Astrocyte (in vitro differentiated cells and primary cell): ENCODE data around the gene ULBP2. TPM values are rescaled to one million over a fixed set of nuclear protein-coding genes. Genes with fewer than 3 reads are reported as not detected.

ENCODE experiments used
- DNase-seq: peaks from one replicate; pipeline ENCODE4 v3.0.0-alpha.2; 2010; ENCODE audit warnings: low read depth
- FAIRE-seq: peaks from 2 replicates; lab custom pipeline; 2011; peaks lifted over from hg19 to GRCh38; lab: Jason Lieb, UNC
- H2AFZ ChIP-seq: 2 replicates; pipeline ENCODE4 v1.6.0; 2012; ENCODE audit warnings: low read depth, low read length, inconsistent platforms
- H3K27ac ChIP-seq: 2 replicates; pipeline ENCODE4 v1.5.1; 2011; ENCODE audit warnings: low read depth, low read length, inconsistent platforms
- H3K27me3 ChIP-seq: 2 replicates; pipeline ENCODE4 v1.6.0; 2011; ENCODE audit warnings: low read length, inconsistent platforms; ENCODE audit not compliant: insufficient read depth
- H3K36me3 ChIP-seq: 2 replicates; pipeline ENCODE4 v1.5.1; 2011; ENCODE audit warnings: low read length, inconsistent platforms; ENCODE audit not compliant: insufficient read depth
- H3K4me1 ChIP-seq: 2 replicates; pipeline ENCODE4 v1.5.1; 2011; ENCODE audit warnings: low read length, inconsistent platforms; ENCODE audit not compliant: insufficient read depth
- H3K4me2 ChIP-seq: 2 replicates; pipeline ENCODE4 v1.6.0; 2012; ENCODE audit warnings: low read length, inconsistent platforms
- H3K4me3 ChIP-seq: 2 replicates; pipeline ENCODE4 v1.5.1; 2011; ENCODE audit warnings: low read depth, mild to moderate bottlenecking, low read length, inconsistent platforms; ENCODE audit not compliant: insufficient read depth
- H3K79me2 ChIP-seq: 2 replicates; pipeline ENCODE4 v1.6.0; 2012; ENCODE audit warnings: mild to moderate bottlenecking, low read length, inconsistent platforms; ENCODE audit not compliant: insufficient read depth
- H3K9ac ChIP-seq: 2 replicates; pipeline ENCODE4 v1.6.0; 2012; ENCODE audit warnings: mild to moderate bottlenecking, low read length, inconsistent platforms
- H3K9me3 ChIP-seq: 2 replicates; pipeline ENCODE4 v1.5.1; 2012; ENCODE audit warnings: low read depth, mild to moderate bottlenecking, low read length, inconsistent platforms; ENCODE audit not compliant: insufficient read depth
- H4K20me1 ChIP-seq: 2 replicates; pipeline ENCODE4 v1.6.0; 2012; ENCODE audit warnings: low read length, inconsistent platforms; ENCODE audit not compliant: insufficient read depth
- H3K27ac Mint-ChIP-seq: one replicate; pipeline ENCODE4 v1.8.0; 2021; ENCODE audit warnings: mild to moderate bottlenecking, mixed read lengths; ENCODE audit not compliant: unreplicated experiment
- H3K27me3 Mint-ChIP-seq: one replicate; pipeline ENCODE4 v1.8.0; 2021; ENCODE audit warnings: low read depth, mixed read lengths; ENCODE audit not compliant: unreplicated experiment
- H3K36me3 Mint-ChIP-seq: one replicate; pipeline ENCODE4 v1.8.0; 2021; ENCODE audit warnings: low read depth, mixed read lengths; ENCODE audit not compliant: unreplicated experiment
- H3K4me1 Mint-ChIP-seq: one replicate; pipeline ENCODE4 v1.8.0; 2021; ENCODE audit warnings: low read depth, mixed read lengths; ENCODE audit not compliant: unreplicated experiment
- H3K4me3 Mint-ChIP-seq: one replicate; pipeline ENCODE4 v1.8.0; 2021; ENCODE audit warnings: mild to moderate bottlenecking, moderate library complexity, mixed read lengths; ENCODE audit not compliant: unreplicated experiment
- H3K9me3 Mint-ChIP-seq: one replicate; pipeline ENCODE4 v1.8.0; 2021; ENCODE audit warnings: mild to moderate bottlenecking, mixed read lengths; ENCODE audit not compliant: unreplicated experiment
- CTCF ChIP-seq: IDR thresholded peaks from 2 replicates; pipeline ENCODE4 v1.5.1; 2011; ENCODE audit warnings: low read depth, mild to moderate bottlenecking, inconsistent platforms, low read length, moderate library complexity; ENCODE audit not compliant: insufficient read depth
- EZH2 ChIP-seq: IDR thresholded peaks from 2 replicates; pipeline ENCODE4 v1.6.1; 2012; ENCODE audit warnings: mild to moderate bottlenecking, low read length, inconsistent platforms; ENCODE audit not compliant: insufficient read depth
- total RNA-seq: library from RNA; stranded (reverse); gene quantifications from 2 replicates; pipeline ENCODE4 v1.2.1, GENCODE V29; 2021

Gene ULBP2
- total RNA-seq, 1 donor from 2014 or later = 7.3 TPM

- no peaks in the 10 kb centered on the region for H4K20me1 ChIP-seq
- no peak for FAIRE-seq
- Mint-ChIP-seq H3K36me3 (no peaks in the 10 kb centered on the region), H3K9me3 (peaks cover 9% of the 10 kb centered on the region), H3K27me3 (peaks cover 81% of the 10 kb centered on the region), H3K4me1 (no peaks in the 10 kb centered on the region), H3K27ac (no peak overlapping the region), H3K4me3 (no peak overlapping the region)
- H3K4me3 ChIP-seq = no peak overlapping the region
- no peak overlapping the region for H3K27ac ChIP-seq
- H3K4me2 ChIP-seq = no peak overlapping the region
- no peaks in the 10 kb centered on the region for H3K9me3 ChIP-seq
- DNase-seq = no peak
- H3K36me3 ChIP-seq = no peaks in the 10 kb centered on the region
- peaks cover 38% of the 10 kb centered on the region for H3K27me3 ChIP-seq
- no peak overlapping the region for H2AFZ ChIP-seq
- H3K4me1 ChIP-seq = peaks cover 7% of the 10 kb centered on the region
- no peak overlapping the region for H3K9ac ChIP-seq
- TF ChIP-seq EZH2 = no peak
- TF ChIP-seq CTCF = peak; percentile 45
- H3K79me2 ChIP-seq = no peaks in the 10 kb centered on the region
Observed at GRCh38 chr6:149929422-149929821, 12.4 kb upstream of the ULBP2 start.

GRCh38 chr6:149931501-149931900 lies 10.3 kb upstream of the ULBP2 start:
- Mint-ChIP-seq H3K27me3 (peaks cover 84% of the 10 kb centered on the region), H3K36me3 (no peaks in the 10 kb centered on the region), H3K4me1 (peaks cover 3% of the 10 kb centered on the region), H3K4me3 (no peak overlapping the region), H3K9me3 (peaks cover 6% of the 10 kb centered on the region), H3K27ac (no peak overlapping the region)
- H3K79me2 ChIP-seq = no peaks in the 10 kb centered on the region
- TF ChIP-seq CTCF (no peak), EZH2 (no peak)
- FAIRE-seq = no peak
- no peak overlapping the region for H3K27ac ChIP-seq
- no peak overlapping the region for H3K4me3 ChIP-seq
- H2AFZ ChIP-seq = no peak overlapping the region
- H3K9ac ChIP-seq = no peak overlapping the region
- no peak for DNase-seq
- H3K4me2 ChIP-seq = no peak overlapping the region
- no peaks in the 10 kb centered on the region for H3K9me3 ChIP-seq
- H4K20me1 ChIP-seq = no peaks in the 10 kb centered on the region
- peaks cover 58% of the 10 kb centered on the region for H3K27me3 ChIP-seq
- no peaks in the 10 kb centered on the region for H3K36me3 ChIP-seq
- H3K4me1 ChIP-seq = no peaks in the 10 kb centered on the region

- H3K79me2 ChIP-seq = no peaks in the 10 kb centered on the region
- Mint-ChIP-seq H3K27ac (no peak overlapping the region), H3K4me1 (peaks cover 3% of the 10 kb centered on the region), H3K36me3 (no peaks in the 10 kb centered on the region), H3K9me3 (peaks cover 6% of the 10 kb centered on the region), H3K27me3 (peaks cover 90% of the 10 kb centered on the region), H3K4me3 (no peak overlapping the region)
- H3K27me3 ChIP-seq = peaks cover 71% of the 10 kb centered on the region
- FAIRE-seq (no peak), DNase-seq (no peak)
- H3K27ac ChIP-seq = no peak overlapping the region
- H3K9ac ChIP-seq = no peak overlapping the region
- no peaks in the 10 kb centered on the region for H3K4me1 ChIP-seq
- no peaks in the 10 kb centered on the region for H3K36me3 ChIP-seq
- no peak overlapping the region for H3K4me3 ChIP-seq
- no peaks in the 10 kb centered on the region for H4K20me1 ChIP-seq
- no peak overlapping the region for H3K4me2 ChIP-seq
- no peaks in the 10 kb centered on the region for H3K9me3 ChIP-seq
- TF ChIP-seq CTCF = no peak
- no peak for TF ChIP-seq EZH2
- no peak overlapping the region for H2AFZ ChIP-seq
Observed at GRCh38 chr6:149933036-149933435, 8.8 kb upstream of the ULBP2 start.
